D341Med (cell line): Measurements from ENCODE around the gene UCP2.

ENCODE experiments used
- DNase-seq: peaks from one replicate; pipeline ENCODE4 v3.0.0; 2012; ENCODE audit warnings: low spot score

The UCP2 gene

GRCh38 chr11:73982595-73982989 is at the start of gene UCP2:
Gene UCP2 (minus strand): TSS chr11:73982843. CDS start chr11:73978378, 4,465 bp downstream.
- DNase-seq = peak; percentile 97

DNA sequence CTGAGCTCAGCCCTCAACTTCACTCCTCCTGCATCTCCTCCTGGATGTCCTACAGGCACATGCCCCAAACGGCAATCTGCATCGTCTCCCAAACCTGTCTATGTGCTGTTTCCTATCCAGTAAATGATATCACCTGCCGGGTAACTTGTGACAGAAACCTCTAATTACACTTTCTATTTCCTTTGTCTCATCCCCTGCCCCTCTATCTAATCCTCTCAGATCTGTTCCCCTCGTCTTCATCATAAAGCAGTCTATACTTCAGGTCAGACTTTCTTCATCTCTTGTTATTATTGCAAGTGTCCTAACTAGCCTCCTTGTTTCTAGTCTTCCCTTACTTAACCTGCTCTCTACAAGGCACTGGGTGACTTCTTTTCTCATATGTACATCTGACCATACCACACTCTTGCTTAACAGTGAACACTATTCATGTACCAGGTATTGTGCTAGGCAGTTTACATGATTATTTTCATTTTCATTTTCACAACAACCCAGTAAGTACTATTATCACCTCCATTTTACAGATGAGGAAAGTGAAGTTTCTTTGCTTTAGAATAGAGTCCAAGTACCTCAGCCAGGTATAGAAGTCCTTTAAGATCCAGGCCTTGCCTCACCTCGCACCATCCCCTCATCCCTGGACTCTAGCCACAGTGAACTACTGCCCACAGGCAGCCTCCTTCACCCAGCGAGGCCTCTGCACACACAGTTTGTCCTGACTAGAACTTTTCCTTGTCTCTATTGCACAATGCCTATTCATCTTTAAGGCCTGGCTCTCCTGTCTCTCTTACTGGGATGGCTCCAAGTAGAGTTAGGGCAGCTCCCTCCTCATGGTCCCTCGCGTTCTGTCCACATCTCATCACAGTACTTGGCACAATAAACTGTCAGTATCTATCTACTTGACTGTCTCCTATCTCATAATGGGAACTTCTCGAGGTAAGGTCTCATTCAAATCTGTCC is 48.4 kb upstream of the UCP2 start:
- DNase-seq = no peak

DNA sequence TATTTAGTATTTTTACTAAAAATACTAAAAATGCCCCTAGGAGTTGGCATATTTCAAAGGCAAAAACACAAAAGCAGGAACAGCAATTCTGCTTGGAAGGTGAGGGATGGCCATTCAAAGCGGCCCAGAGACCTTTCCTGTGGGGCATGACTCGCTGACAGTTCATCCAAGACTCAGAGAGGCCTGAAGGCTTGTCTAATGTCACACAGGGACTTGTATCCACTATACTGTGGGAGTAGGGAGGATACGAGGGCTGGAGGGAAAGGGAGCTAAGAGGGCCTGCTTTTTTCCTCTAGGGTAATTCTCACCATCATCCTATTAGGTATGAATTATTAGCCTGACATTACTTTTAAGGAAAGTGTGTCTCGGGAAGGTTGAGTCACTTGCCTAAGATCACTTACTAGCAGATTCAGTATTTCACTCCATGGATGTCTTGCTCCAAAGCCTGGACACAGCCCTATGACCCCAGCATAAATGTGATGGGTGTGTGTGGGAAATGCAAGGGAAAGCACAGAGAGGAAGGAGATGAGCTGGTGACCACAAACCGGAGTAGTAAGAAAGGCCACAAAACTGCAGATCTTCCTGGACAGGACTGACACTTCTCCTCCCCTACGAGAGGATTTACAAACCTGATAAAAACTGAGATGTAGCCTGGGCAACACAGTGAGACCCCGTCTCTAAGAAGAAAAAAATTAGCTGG is 43.0 kb upstream of the UCP2 start:
- DNase-seq = no peak

DNA sequence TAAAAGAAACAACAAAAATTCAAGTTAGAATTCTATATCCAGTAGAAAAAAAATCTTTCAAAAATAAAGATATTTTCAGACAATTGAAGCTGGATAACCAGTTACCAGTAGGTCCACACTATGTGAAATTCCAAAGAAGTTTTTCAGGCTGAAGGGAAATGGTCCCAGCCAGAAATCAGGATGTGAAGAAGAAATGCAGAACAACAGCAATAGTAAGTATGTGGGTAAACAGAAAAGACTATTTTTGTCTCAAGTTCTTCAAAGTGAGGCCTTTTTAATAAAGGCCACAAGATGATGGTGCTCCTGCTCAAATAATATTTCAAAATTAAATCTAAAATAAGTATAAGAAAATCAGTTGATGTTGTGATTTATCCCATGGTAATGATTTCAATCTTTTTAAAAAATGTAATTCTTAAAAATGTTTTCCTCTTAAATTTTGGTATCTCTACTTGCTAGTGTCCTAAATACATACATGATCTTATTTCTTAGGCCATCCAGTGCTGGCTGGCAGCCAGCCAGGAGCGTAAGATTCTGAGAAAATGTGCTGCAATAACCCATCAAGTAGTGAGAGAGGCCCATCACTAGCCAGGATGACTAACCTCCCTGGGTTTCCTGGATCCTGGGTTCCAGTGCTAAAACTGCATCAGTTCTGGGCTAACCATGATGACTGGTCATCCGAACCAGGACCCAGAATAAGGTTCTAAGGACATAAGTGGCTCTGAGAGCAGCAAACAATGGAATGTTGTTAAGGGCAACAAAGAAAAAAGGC is 41.8 kb upstream of the UCP2 start:
- DNase-seq = no peak

- no peak for DNase-seq
Measured at GRCh38 chr11:74023276-74023675, 40.6 kb upstream of the UCP2 start.

DNA sequence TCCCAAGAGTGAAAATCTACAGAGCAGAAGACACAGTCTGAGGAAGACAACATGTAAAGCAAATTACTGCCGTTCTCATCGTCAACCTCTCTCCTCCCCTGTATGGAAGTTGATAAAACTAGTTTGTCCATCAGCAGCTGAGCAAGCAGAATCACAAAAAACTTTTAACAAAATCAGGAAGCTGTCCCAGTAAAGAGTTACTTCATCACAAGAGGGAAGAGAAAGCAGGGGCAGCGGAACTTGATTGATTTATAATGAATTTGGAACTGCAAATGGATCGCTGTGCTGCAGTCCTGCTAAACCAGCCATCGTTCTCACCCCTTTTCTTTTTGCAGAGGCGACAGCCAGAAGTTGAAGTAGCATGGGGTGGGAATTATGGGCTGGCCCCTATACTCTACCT is 39.9 kb upstream of the UCP2 start:
- DNase-seq = no peak

GRCh38 chr11:74021998-74022397 is 39.4 kb upstream of the UCP2 start:
- DNase-seq = no peak

GRCh38 chr11:74020539-74020938 is 37.9 kb upstream of the UCP2 start:
- DNase-seq = no peak

- no peak for DNase-seq
Measured at GRCh38 chr11:74019860-74020259, 37.2 kb upstream of the UCP2 start.

- no peak for DNase-seq
Measured at GRCh38 chr11:74019104-74019738, 36.6 kb upstream of the UCP2 start.

DNA sequence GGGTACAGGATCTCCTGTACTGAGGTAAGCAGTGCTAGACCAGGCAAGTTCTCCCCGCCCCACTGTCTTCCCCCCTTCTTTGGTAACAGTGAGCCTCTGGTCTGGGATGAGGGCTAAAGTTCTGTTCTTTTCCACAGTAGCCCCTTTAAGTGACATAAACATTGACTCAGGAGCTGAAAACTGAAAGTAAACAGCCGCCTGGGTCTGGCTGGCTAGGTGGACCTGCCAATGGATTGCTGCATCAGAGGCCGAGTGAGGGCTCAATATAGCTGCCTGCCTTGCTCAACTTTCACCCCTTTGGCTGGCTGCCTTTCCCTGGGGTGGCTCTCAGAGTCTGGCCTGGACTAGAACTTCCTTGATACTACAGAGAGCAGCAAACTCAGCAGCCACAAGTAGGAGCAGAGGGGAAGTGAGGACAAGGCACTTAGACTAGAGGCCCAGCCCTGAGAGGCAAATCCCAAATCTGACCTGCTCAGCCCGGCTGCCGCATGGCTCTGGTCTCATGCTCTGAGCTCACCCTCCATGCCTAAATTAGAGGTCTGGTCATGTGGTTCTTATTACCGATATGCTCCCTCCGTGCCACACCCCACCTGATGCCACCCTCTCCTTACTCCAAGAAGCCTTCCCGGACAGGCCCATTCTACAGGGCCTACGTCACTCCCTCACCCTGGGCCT is 35.8 kb upstream of the UCP2 start:
- no peak for DNase-seq

DNA sequence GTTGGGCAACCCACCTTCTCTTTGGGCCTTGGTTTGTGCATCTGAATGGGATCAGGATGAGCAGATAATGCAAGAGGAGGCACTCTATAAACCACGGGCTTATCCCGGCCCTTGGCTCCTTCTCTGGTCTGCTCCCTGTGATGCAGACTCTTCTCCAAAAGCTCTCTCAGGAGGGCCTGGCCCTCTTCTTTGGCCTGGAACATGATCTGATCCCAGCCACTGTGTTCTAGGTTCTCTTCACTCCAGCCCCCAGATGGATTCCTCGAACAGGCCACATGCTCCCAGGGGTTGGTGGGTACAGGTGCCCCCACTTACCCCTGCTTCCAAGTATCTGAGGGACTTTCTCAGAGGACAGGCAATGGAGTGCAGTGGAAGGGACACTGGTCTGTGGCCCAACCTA is 35.0 kb upstream of the UCP2 start:
- no peak for DNase-seq

DNA sequence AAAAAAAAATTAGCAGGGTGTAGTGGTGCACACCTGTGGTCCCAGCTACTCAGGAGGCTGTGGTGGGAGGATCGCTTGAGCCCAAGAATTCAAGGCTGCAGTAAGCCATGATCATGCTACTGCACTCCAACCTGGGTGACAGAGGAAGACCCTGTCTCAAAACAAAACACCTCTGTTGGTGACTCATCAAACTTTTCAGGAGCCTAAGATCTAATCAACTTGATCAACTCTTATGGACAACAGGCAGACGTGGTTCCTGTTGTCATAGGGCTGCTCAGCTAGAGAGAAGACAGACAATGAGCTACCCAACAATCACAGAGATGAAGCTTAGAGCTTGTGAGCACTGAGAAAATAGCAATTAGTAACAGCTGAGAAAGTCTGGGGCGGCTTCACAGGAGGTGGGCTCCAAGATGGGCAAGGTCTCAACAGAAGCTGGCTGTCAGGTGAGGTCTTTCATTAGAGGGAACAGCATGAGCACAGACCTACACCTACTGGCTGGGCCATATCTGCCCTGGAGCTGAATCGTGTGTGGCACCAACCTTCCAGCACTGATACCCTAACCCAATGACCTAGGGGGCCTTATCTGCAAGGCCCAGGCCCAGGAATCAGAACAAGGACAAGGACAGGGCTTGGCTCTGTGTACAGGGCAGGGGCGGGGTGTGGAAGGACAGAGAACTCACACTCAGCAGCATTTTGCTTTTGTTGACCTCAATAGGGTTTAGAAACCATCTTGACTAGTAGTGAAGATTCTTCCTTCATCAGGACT is 33.5 kb upstream of the UCP2 start:
- DNase-seq = no peak

- DNase-seq = no peak
Measured at GRCh38 chr11:74014880-74015279, 32.2 kb upstream of the UCP2 start.

DNA sequence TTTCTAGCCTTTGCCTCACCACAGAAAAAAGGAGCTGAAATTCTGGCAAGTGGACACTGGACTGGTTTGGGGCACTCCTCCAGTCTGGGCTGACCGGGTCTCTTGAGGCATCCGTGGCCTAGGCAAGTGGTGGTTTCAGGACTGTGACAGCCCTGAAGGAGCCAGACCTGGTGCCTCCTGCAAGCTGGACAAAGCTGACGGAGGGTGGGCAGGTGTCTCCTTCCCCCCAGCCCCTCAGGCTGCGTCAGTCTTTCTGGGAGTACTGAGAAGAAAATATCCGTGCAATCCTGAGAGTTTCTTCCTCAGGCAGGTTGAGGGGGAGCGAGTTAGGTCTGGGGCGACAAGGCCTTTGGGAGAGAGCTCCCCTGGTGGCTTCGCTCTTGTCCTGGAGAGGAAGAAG is 30.5 kb upstream of the UCP2 start:
- DNase-seq = no peak

- DNase-seq = no peak
Measured at GRCh38 chr11:74012074-74012809, 29.6 kb upstream of the UCP2 start.

DNA sequence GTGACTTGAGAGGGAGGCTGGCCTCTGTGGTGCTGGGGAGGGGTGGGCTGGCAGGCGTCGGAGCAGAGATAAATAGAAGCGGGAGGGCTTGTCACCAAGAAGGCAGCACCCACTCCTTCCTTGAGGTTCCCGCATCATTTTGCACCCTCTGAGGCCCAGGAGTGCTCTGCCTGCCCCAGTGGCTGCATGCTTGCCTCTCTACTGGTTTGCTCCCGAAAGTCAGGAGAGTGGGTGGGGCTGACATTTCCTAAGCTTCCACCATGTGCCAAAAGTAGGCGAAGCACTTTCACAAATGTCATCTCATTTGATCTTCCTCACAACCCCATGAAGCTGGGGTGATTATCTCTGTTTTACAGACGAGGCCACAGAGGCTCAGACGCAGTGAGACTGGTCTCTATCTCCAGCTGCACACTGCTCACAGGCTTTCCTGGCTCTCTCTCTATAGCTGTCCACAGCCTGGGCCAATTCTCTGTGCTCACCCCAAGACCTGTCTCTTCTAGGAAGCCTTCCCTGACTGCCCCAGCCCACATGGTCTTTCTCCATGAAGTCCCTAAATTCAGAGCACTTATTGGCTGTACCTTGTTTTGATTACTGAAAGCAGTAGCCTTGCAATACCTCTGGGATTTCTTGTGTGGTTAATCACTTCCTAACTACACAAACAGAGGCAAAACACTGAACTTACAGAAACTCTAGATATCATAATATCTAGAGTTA is 28.9 kb upstream of the UCP2 start:
- DNase-seq = no peak

DNA sequence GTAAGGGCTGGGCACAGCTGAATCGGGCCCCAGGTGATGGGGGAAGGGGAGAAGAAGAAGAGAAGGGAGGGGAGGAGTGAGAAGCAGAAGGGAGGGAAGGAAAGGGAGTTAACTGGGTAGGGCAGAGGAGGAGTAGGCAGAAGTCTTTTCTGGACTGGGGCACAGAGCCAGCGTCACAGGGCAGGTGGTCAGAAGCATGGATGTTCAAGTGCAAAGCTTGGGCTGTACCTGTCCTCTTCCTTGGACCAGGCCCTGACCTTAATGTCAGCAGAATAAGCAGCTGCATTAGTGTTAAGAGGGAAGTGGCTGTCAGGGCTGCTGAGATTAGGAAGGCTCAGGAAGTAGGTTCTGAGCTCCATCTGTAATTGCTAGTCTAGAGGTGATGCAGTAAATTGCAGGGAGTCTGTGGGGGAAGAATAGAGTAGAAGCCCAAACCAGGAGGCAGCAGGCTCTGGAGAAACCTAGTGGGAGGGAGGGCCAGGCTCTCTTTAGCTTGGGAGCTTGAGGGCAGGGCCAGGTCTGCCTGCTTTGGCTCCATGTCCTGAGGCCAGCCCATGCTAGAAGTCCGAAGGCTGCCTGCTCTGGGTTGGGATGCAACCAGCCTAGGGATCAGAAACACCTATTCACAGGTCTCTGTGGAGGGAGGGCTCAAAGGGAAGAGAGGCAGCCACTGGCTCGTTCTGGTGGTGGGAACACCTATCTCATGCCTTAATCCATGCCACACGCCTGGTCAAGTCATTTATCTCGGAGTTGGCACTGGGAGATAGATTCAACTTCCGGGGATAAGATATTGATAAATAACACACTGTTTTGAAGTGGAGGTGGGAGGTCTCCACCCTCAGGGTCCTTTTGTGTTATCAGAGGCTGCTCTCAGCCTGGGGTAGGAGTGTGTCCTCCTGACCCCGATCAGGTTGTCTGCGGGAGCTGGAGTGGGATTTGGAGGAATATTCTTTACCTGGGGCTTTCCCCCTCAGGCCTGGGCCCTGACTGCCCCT is 28.0 kb upstream of the UCP2 start:
- no peak for DNase-seq
